K562 (cell line): Measurements from ENCODE around the gene MAGI2.

Experiments used
- EP300 ChIP-seq: IDR thresholded peaks from 2 replicates; pipeline ENCODE4 v1.6.1; 2012; ENCODE audit warnings: low read length, improper control_type of control experiment
- LARP7 ChIP-seq: fragments of 450-650 bp; IDR thresholded peaks from 2 replicates; pipeline ENCODE4 v1.6.1; 2016
- SRSF1 ChIP-seq: fragments of 200-400 bp; formaldehyde crosslinking; IDR thresholded peaks from 2 replicates; pipeline ENCODE4 v1.6.1; 2017; ENCODE audit warnings: mild to moderate bottlenecking, low read depth, low read length, moderate library complexity
- TEAD1 ChIP-seq, 2 experiments: fragments of 450-650 bp in 1 of 2; sonication (generic) in 1 of 2; formaldehyde crosslinking; IDR thresholded peaks; 2 replicates each; pipeline versions ENCODE4 v1.4.0 to v1.8.0; 2020 to 2022; ENCODE audit warnings: mild to moderate bottlenecking in 2 of 2, missing genetic modification reagents in 1 of 2
- TEAD4 ChIP-seq, 2 experiments: sonication (generic) in 1 of 2; formaldehyde crosslinking in 1 of 2; IDR thresholded peaks; 2 replicates each; pipeline versions ENCODE4 v1.6.1 to v1.8.0; 2012 to 2022; ENCODE audit warnings: borderline replicate concordance in 1 of 2, inconsistent platforms in 1 of 2, low read length in 1 of 2, mild to moderate bottlenecking in 1 of 2, missing genetic modification reagents in 1 of 2
- ZNF431 ChIP-seq: sonication (generic); formaldehyde crosslinking; IDR thresholded peaks from 2 replicates; pipeline ENCODE4 v1.8.0; 2022; ENCODE audit warnings: mild to moderate bottlenecking, missing genetic modification reagents
- ZSCAN29 ChIP-seq: fragments of 450-650 bp; IDR thresholded peaks from 2 replicates; pipeline ENCODE4 v1.6.1; 2017

GRCh38 chr7:78124216-78124615 is 1329.3 kb downstream of the MAGI2 start:
- no peak for TF ChIP-seq EP300
- TF ChIP-seq TEAD1 (CRISPR knock-in tag; IDR thresholded peaks at IDR 0.05), result no peak
- no peak for TF ChIP-seq ZNF431
- no peak for TF ChIP-seq SRSF1
- TF ChIP-seq TEAD4 (IDR thresholded peaks at IDR 0.05; ENCODE audit: low read length), result no peak
- no peak for TF ChIP-seq TEAD4 (CRISPR knock-in tag; IDR thresholded peaks at IDR 0.05; ENCODE audit: borderline replicate concordance)
- no peak for TF ChIP-seq ZSCAN29
- TF ChIP-seq LARP7, result no peak
